Jurkat, Clone E6-1 (cell line): ENCODE results near the gene DNER. TPM values are rescaled to one million over a fixed set of nuclear protein-coding genes. Genes with fewer than 3 reads are reported as not detected.
A peak's percentile ranks its signal among the peaks of the same experiment; 100 is the strongest.
"Not testable (repeated sequence)": the region's sequence is repeated elsewhere in the genome, so short reads cannot be mapped to it uniquely, and the experiment has no call there.

Source experiments
- DNase-seq: peaks from one replicate; pipeline ENCODE4 v3.0.0-alpha.2; 2011; ENCODE audit warnings: low read depth, low spot score
- H3K4me3 ChIP-seq: 2 replicates; pipeline ENCODE4 v1.5.1; 2011; ENCODE audit warnings: mild to moderate bottlenecking, low read length, control low read depth, moderate library complexity
- polyA plus RNA-seq: library from polyadenylated mRNA; unstranded; fragments of >200 nt; gene quantifications from one replicate; pipeline ENCODE4 v1.2.1, GENCODE V29; 2012; ENCODE audit warnings: missing spikeins; ENCODE audit not compliant: insufficient read length, insufficient read depth

DNER gene, protein sequence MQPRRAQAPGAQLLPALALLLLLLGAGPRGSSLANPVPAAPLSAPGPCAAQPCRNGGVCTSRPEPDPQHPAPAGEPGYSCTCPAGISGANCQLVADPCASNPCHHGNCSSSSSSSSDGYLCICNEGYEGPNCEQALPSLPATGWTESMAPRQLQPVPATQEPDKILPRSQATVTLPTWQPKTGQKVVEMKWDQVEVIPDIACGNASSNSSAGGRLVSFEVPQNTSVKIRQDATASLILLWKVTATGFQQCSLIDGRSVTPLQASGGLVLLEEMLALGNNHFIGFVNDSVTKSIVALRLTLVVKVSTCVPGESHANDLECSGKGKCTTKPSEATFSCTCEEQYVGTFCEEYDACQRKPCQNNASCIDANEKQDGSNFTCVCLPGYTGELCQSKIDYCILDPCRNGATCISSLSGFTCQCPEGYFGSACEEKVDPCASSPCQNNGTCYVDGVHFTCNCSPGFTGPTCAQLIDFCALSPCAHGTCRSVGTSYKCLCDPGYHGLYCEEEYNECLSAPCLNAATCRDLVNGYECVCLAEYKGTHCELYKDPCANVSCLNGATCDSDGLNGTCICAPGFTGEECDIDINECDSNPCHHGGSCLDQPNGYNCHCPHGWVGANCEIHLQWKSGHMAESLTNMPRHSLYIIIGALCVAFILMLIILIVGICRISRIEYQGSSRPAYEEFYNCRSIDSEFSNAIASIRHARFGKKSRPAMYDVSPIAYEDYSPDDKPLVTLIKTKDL
- polyA plus RNA-seq: not detected

DNA sequence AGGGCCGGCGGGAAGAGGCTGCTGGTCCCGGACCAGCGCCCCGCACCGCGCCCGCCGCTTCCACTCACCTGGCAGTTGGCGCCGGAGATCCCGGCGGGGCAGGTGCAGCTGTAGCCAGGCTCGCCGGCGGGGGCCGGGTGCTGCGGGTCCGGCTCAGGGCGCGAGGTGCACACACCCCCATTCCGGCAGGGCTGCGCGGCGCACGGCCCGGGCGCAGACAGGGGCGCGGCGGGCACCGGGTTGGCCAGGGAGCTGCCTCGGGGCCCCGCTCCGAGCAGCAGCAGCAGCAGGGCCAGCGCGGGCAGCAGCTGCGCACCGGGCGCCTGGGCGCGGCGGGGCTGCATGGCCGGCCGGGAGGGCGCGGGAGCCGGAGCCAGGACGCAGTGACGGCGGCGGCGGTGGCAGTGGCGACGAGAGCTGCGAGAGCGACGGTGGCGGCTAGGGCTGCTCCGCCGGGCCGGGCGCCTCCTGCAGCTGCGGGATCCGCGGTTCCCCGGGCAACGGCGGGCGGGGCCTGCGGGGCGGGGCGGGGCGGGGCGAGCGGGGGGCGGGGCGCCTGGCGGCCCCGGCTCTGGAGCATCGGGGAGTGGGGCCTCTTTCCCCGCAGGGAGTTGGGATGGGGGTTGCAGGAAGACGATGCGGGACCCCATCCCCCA lies at the start of gene DNER:
DNER (minus strand) TSS at position 476 of the 656 bp plus-strand sequence; CDS start at position 344, 132 bp downstream.
- peak within 1 kb of the TSS; percentile 46 for H3K4me3 ChIP-seq
- DNase-seq: no peak

DNA sequence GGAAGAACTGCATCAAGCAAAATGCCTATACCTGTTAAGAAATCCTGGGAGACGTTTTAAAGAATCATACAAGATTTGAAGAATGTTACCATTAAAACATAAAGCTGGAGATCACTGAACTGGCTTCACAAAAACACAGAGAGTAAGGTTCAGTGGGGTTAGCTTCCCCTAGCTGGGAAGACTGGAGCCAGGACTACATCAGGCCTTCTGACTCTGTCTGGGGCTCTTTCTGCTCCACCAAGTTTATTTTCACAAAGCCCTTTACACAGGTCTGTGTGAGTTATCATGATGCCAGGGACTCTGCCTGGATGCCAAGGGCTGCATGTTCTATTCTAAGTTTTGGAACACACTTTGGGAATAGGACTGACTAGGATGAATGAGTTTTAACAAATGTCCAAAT lies 47.3 kb upstream of the DNER start:
- H3K4me3 ChIP-seq: no peak overlapping the region
- DNase-seq: no peak

DNA sequence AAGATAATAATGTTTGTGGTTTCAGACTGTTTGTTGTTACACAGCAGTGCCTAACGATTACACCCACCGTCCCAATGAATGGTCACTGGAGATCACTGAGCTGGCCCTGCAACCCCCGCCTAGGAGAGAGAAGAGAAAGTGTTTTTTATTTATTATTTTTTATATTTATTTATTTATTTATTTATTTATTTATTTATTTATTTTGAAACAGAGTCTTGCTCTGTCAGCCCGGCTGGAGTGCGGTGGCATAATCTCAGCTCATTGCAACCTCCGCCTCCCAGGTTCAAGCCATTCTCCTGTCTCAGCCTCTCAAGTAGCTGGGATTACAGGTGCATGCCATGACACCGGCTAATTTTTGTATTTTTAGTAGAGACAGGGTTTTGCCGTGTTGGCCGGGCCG lies 43.1 kb upstream of the DNER start:
- not testable (repeated sequence) for DNase-seq, H3K4me3 ChIP-seq

DNA sequence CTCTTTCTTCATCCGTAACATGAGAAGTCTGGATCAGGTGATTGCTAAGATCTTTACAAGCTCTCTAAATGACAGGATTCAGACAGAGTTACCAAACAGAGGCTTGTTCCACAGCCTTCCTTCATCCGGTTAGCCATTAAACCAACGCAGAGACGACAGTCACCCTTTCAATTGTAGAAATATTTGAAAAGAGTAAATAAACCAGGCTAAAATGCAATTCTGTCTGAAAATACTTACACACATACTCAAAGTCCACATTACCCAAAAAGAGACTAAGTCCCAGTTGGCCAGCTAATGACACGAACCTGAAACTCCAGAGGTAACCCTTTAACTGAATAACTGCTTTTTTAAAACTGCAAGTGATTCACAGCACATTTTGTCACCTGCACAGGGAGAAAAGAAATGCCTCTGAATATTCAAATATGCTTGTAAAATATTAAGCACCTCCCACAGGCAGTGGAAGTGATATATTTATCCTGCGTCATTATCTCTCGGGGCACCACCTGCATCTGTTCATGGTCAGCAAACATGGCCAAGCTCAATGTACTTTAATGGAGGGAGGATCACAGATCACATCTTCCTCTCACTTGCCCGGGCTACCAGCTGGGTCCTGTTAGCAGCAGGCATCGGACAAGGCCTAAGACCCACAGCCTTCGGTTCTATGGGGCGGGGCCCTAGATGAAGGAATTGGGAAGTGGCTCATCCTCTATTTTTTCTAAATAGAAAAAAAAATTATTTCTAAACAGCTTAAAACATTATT lies 38.8 kb upstream of the DNER start:
- no peak overlapping the region for H3K4me3 ChIP-seq
- DNase-seq: no peak

DNA sequence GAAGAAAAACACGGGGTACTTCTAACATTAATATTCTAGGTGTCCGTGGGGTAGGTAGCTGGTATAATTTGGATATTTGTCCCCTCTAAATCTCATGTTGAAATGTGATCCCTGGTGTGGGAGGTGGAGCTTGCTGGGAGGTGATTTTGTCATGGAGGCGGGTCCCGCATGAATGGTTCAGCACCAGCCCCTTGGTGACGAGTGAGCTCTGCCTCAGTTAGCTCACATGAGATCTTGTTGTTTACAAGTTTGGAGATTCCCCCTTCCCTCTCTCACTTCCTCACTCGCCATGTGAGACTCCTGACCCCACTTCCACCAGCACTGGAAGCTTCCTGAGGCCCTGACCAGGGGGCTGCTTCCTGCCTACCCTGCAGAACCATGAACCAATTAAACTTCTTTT lies 35.4 kb upstream of the DNER start:
- DNase-seq: no peak
- no peak overlapping the region for H3K4me3 ChIP-seq

DNA sequence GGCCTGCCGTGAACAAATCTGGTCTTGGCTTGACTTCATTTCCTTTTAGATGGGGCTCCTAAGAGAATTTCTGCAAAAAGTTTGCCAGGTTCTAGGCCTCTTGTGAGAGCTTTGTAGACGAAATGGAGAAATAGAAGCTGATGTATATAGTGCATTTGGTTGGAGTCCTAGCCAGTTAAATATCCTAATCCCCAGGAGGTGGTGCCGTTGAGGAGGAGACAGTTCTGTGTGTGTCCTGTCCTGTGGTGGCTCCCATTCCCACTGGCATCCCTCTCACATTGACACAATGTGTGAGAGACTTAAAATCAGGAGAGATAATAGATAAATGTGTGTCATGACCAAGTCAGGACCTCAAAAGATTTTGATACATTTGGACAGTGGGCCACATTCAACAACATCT lies 34.6 kb upstream of the DNER start:
- no peak overlapping the region for H3K4me3 ChIP-seq
- DNase-seq: no peak

DNA sequence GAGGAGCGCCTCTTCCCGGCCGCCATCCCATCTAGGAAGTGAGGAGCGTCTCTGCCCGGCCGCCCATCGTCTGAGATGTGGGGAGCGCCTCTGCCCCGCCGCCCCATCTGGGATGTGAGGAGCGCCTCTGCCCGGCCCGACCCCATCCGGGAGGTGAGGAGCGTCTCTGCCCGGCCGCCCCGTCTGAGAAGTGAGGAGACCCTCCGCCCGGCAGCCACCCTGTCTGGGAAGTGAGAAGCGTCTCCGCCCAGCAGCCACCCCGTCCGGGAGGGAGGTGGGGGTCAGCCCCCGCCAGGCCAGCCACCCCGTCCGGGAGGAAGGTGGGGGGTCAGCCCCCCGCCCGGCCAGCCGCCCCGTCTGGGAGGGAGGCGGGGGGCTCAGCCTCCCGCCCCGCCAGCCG lies 28.3 kb upstream of the DNER start:
- H3K4me3 ChIP-seq, DNase-seq: not testable (repeated sequence)

DNA sequence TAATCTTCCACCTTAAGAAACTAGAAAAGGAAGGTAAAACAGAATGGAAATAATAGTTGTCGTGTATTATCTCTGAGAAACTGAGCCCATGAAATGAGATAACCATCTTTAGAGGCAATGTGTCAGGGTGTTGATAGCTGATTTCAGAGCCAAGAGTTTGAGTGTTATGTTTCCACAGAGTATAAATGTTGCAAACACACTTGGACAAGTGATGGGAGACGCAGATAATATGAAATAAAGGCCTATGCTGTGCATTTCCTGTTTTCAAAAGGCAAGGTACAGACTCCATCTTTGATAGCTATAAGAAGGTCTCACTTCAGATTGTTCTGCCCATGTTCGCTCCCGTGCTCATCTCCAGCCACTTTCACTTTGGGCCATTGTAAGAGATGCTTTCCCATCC lies 25.9 kb upstream of the DNER start:
- no peak for DNase-seq
- H3K4me3 ChIP-seq: no peak overlapping the region

DNA sequence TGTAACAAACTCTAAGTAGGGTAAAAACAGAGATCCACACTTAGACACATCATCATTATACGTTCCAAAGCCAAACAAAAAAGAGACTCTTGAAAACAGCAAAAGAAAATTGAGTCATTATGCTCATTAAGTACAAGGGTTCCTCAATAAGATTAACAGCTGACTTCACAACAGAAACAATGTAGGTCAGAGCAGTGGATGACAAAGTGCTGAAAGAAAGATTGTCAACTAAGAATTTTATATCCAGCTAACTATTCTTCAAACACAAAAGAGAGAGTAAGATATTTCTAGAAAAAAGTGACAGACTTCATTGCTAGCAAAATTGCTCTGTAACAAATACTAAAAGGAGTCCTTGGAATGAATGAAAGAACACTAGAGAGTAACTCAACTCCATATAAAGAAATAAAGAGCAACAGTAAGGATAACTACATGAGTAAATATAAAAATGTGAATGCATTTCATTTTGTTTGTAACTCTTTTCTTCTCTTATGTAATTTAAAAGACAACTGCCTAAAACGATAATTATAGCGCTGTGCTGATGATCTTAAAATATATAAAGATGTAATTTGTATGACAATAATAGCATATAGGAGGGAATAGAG lies 23.8 kb upstream of the DNER start:
- no peak for DNase-seq
- H3K4me3 ChIP-seq: no peak overlapping the region

DNA sequence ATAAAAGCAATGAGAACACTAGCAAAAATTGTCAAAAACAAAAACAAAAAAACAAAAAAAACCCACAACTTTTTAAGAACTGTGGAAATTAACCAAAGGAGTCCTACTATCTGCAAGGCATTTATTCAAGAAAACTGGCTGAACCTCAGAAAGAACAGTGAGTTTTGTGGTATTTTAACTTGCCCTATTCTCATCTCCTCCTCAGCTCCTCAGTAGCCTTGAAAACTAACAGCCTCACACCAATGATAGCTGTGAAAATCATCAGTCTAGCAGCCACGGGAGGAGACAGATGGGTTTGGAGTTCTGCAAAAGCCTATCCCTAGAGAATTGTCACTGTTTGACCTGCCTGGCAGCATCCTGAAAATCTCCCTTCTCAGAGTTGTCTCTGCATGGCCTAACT lies 20.1 kb upstream of the DNER start:
- no peak overlapping the region for H3K4me3 ChIP-seq
- no peak for DNase-seq

DNA sequence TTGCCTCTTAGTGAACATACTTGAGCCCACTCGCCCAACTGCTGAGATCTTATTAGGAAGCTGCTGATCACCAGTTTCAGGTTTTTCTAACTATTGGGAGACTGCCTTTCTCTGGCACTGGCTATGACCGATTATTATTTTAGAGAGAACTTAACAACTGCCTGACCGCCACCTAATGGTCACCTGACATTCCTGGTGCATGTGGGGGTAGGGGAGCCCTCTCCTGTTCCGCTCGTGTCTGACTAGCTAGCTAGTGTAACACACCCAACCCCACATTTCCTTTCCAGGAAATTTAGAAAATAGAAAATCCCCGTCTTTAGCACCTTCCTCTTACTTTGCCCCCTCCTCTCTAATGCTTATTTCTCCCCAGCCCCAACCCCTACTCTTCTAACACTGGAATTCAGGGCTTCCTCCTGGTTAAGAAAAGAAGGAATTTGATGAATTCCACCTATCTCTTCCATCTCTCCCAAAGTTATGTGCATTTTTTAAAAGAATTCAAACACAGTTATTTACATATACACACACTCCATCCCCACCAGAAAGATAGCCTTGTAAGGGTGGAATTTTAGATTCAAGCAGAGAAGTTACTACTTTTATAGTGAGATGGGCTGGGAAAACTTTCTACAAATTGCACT lies 19.4 kb upstream of the DNER start:
- no peak overlapping the region for H3K4me3 ChIP-seq
- no peak for DNase-seq

DNA sequence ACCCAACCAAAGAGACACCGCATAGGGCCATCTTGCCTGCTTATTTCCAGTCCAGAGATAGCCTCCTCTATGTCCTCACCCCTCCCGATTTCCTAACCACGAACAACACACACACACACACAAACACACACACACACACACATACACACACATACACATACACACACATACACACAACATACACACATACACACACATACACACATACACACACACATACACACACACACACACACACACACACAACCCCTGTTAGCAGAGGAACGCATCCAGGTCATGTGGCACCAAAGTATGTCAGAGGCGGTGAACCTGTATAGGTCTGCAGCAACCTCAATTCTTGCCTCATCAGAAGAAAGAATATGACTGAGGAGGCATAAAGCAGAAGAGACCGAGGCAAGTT lies 18.5 kb upstream of the DNER start:
- H3K4me3 ChIP-seq: no peak overlapping the region
- DNase-seq: no peak

DNA sequence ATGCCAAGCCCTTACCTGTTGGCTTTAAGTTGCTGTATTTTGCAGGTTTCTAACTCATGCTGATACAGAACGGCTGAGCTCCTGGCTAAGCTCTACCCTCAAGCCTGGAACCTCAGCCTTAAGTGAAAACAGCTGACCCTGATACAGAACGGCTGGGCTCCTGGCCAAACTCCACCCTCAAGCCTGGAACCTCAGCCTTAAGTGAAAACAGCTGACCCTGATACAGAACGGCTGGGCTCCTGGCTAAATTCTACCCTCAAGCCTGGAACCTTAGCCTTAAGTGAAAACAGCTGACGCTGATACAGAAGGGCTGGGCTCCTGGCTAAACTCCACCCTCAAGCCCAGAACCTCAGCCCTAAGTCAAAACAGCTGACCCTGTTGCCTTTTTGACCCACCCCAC lies 17.6 kb upstream of the DNER start:
- no peak overlapping the region for H3K4me3 ChIP-seq
- no peak for DNase-seq

DNA sequence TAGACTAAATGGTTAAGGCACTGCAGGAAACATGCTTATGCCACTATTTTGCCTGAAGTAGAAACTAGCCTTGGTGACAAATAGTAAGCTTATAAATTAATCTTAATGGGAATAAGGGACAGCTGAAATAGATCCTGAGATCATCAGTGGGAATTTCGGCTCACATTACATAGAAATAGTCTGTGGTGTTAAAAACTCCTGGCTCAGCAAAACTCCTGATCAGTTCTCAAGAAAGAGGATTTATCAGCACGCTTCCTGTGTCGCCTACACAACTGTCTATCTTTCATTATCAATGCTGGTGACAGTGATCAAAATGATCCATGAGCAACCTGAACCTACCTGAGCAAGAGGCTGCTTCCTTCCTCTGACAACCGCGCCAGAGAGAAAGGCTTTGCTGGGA lies 17.0 kb upstream of the DNER start:
- no peak for DNase-seq
- no peak overlapping the region for H3K4me3 ChIP-seq

DNA sequence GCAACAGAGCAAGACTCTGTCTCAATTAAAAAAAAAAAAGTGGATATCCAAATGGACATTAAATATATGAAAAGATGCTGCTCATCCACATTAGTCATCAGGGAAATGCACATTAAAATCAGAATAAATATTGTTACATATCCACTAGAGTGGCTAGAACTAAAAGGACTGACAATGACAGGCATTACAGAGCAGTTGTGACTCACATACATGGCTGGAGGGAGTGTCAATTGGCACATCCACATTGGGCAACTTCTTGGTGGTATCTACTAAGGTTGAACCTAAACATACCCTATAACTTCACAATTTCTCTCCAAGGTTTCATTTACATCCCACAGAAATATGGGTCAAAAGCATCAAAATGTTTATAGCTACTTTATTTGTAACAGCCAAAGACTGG lies 14.0 kb upstream of the DNER start:
- no peak overlapping the region for H3K4me3 ChIP-seq
- no peak for DNase-seq

DNA sequence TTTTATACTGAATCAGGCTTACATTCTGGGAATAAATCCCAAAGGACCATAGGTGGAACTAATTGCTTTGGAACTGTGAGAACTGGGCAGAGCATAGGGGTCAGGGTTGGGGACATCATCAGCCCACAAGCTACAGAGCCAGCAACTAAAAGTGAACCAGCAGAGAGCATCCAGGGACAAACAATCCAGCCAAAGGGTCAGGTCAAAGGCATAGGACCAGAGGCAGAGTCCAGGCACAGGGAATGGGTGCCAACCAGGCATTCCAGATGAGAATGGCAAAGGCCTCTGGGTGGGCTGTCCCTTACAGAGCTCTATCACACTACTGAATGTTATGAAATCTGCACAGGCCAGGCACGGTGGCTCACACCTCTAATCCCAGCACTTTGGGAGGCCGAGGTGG lies 12.3 kb upstream of the DNER start:
- no peak overlapping the region for H3K4me3 ChIP-seq
- DNase-seq: no peak

DNA sequence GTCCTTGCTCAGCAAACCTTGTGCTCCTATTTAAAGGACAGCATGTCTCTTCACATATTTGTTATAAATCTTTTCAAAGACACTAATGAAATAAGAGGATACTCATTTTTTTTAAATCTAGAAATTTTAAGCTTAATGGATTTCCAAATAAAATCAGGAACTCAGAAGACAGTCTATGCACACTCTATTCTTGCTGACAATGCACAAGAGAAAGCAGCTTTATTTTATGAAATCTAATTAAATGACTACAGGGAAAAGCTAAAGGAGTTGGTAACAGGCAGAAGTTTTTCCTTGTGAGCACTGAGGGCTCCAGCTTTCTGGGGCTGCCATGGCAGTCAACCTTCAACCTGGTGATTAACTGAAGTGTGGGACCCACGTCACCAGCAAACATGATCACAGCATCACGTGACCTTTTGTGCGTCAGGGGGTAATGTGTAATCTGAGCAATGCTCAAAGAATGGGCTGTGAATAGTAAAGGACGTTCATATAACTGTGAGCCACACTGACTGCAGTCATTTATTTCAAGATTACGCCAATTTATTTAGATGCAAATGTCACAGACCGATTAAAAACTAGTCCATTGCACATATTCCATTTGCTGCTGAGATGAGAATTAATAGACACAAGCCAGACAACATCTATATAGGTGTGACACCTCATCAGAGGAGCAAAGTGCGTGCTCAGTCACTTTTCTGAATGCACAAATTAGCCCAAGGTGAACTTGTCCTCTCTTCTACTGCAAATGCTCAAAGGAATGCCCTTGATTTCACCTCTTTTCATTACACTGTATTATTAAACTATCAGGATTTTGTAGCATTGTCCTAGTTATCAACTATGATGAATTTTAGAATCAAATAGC lies 11.6 kb upstream of the DNER start:
- no peak overlapping the region for H3K4me3 ChIP-seq
- DNase-seq: no peak

DNA sequence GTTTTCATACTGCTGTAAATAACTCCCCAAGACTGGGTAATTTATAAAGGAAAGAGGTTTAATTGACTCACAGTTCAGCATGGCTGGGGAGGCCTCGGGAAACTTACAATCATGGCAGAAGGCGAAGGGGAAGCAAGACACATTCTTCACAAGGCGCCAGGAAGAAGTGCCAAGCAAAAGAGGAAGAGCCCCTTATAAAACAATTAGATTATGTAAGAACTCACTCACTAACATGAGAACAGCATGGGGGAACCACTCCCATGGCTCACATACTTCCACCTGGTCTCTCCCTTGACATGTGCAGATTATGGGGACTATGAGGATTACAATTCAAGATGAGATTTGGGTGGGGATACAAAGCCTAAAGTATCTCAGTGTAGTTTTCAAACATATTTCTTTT lies 8.8 kb upstream of the DNER start:
- not testable (repeated sequence) for DNase-seq, H3K4me3 ChIP-seq
